HG02973 (cell line): Measurements from ENCODE around the gene DSE.

Experiments
- ATAC-seq: cut with Tn5 transposase; IDR thresholded peaks from one replicate; pipeline ENCODE4 v1.9.1; 2021; ENCODE audit warnings: moderate library complexity; ENCODE audit not compliant: unreplicated experiment

DSE gene

GRCh38 chr6:116444575-116444974, 73.8 kb downstream of the DSE start:
- ATAC-seq = no peak

- ATAC-seq = no peak
Measured at GRCh38 chr6:116445102-116445501, 74.4 kb downstream of the DSE start.

GRCh38 chr6:116446399-116446798, 75.7 kb downstream of the DSE start:
- ATAC-seq = no peak

GRCh38 chr6:116447052-116447451, 76.3 kb downstream of the DSE start:
- ATAC-seq = no peak

GRCh38 chr6:116447496-116448011, 76.8 kb downstream of the DSE start:
- no peak for ATAC-seq

GRCh38 chr6:116449565-116449964, 78.8 kb downstream of the DSE start:
- ATAC-seq = no peak

- no peak for ATAC-seq
Measured at GRCh38 chr6:116450185-116450710, 79.5 kb downstream of the DSE start.

GRCh38 chr6:116450769-116451740, 80.3 kb downstream of the DSE start:
- peak; percentile 90 for ATAC-seq

- ATAC-seq = no peak
Measured at GRCh38 chr6:116451916-116452315, 81.2 kb downstream of the DSE start.

- no peak for ATAC-seq
Measured at GRCh38 chr6:116452531-116452930, 81.8 kb downstream of the DSE start.

GRCh38 chr6:116456106-116456505, 85.4 kb downstream of the DSE start:
- no peak for ATAC-seq

GRCh38 chr6:116456927-116457326, 86.2 kb downstream of the DSE start:
- ATAC-seq = no peak

GRCh38 chr6:116458264-116458663, 87.5 kb downstream of the DSE start:
- no peak for ATAC-seq

GRCh38 chr6:116459927-116460326, 89.2 kb downstream of the DSE start:
- ATAC-seq = no peak

- peak; percentile 3 for ATAC-seq
Measured at GRCh38 chr6:116461331-116461931, 90.7 kb downstream of the DSE start, which contains the start of gene CALHM6. Gene CALHM6 (plus strand): TSS chr6:116461375. CDS start chr6:116461930, 555 bp downstream.

- ATAC-seq = peak; percentile 80
Measured at GRCh38 chr6:116461932-116462885, 91.5 kb downstream of the DSE start.

GRCh38 chr6:116463301-116463700, 92.6 kb downstream of the DSE start:
- no peak for ATAC-seq

- no peak for ATAC-seq
Measured at GRCh38 chr6:116465246-116465645, 94.5 kb downstream of the DSE start.

GRCh38 chr6:116467096-116467495, 96.3 kb downstream of the DSE start:
- ATAC-seq = no peak

GRCh38 chr6:116467514-116467913, 96.8 kb downstream of the DSE start:
- no peak for ATAC-seq
